Measurements from ENCODE around the gene THTPA.

The THTPA gene

GRCh38 chr14:23555882-23556699 is at the start of gene THTPA:
THTPA (plus strand) TSS chr14:23556271; CDS start chr14:23556758, 487 bp downstream.
- peak; percentile 89 for DNase-seq (ENCODE audit: low read depth)

GRCh38 chr14:23512156-23512555 is 43.9 kb upstream of the THTPA start:
- no peak for DNase-seq (ENCODE audit: low read depth)

GRCh38 chr14:23513005-23513817 is 42.9 kb upstream of the THTPA start:
- no peak for DNase-seq (ENCODE audit: low read depth)

- DNase-seq (ENCODE audit: low read depth) = no peak
Observed at GRCh38 chr14:23513818-23514643, 42.0 kb upstream of the THTPA start.

GRCh38 chr14:23514644-23514957 is 41.5 kb upstream of the THTPA start:
- no peak for DNase-seq (ENCODE audit: low read depth)

- DNase-seq (ENCODE audit: low read depth) = no peak
Observed at GRCh38 chr14:23517650-23518326, 38.3 kb upstream of the THTPA start.

- no peak for DNase-seq (ENCODE audit: low read depth)
Observed at GRCh38 chr14:23518709-23519108, 37.4 kb upstream of the THTPA start.

- DNase-seq (ENCODE audit: low read depth) = no peak
Observed at GRCh38 chr14:23520899-23521533, 35.1 kb upstream of the THTPA start.

GRCh38 chr14:23521785-23522640 is 34.1 kb upstream of the THTPA start:
- DNase-seq (ENCODE audit: low read depth) = no peak

- no peak for DNase-seq (ENCODE audit: low read depth)
Observed at GRCh38 chr14:23522643-23523198, 33.4 kb upstream of the THTPA start.

GRCh38 chr14:23523229-23524016 is 32.6 kb upstream of the THTPA start:
- no peak for DNase-seq (ENCODE audit: low read depth)

GRCh38 chr14:23524954-23525353 is 31.1 kb upstream of the THTPA start:
- DNase-seq (ENCODE audit: low read depth) = no peak

- no peak for DNase-seq (ENCODE audit: low read depth)
Observed at GRCh38 chr14:23525611-23526010, 30.5 kb upstream of the THTPA start.

- DNase-seq (ENCODE audit: low read depth) = no peak
Observed at GRCh38 chr14:23528555-23528954, 27.5 kb upstream of the THTPA start.

- DNase-seq (ENCODE audit: low read depth) = no peak
Observed at GRCh38 chr14:23529016-23529415, 27.1 kb upstream of the THTPA start.

GRCh38 chr14:23530375-23531055 is 25.6 kb upstream of the THTPA start:
- no peak for DNase-seq (ENCODE audit: low read depth)

- DNase-seq (ENCODE audit: low read depth) = no peak
Observed at GRCh38 chr14:23531391-23531790, 24.7 kb upstream of the THTPA start.

GRCh38 chr14:23532658-23533057 is 23.4 kb upstream of the THTPA start:
- no peak for DNase-seq (ENCODE audit: low read depth)
